Measurements from ENCODE around the gene SPTBN4.
"Not testable (repeated sequence)": the region's sequence is repeated elsewhere in the genome, so short reads cannot be mapped to it uniquely, and the experiment has no call there.

Gene SPTBN4

GRCh38 chr19:40465557-40466218, 1.1 kb upstream of the SPTBN4 start, which contains the start of gene BLVRB:
BLVRB (minus strand) TSS chr19:40465745; CDS start chr19:40465688, 57 bp downstream.
- DNase-seq: peak; percentile 93

- no peak for DNase-seq
These were observed 399 bp upstream of the SPTBN4 start for GRCh38 chr19:40466219-40466984.

GRCh38 chr19:40469011-40469410, 2.2 kb downstream of the SPTBN4 start:
- no peak for DNase-seq

GRCh38 chr19:40471111-40471510, 4.3 kb downstream of the SPTBN4 start:
- DNase-seq: no peak

- no peak for DNase-seq
These were observed 5.7 kb downstream of the SPTBN4 start for GRCh38 chr19:40472516-40472915.

- DNase-seq: no peak
These were observed 7.9 kb downstream of the SPTBN4 start for GRCh38 chr19:40474737-40475136.

GRCh38 chr19:40475878-40476644, 9.3 kb downstream of the SPTBN4 start:
- DNase-seq: not testable (repeated sequence)

GRCh38 chr19:40486017-40486416, 19.2 kb downstream of the SPTBN4 start:
- no peak for DNase-seq

GRCh38 chr19:40489882-40490230, 23.1 kb downstream of the SPTBN4 start:
- DNase-seq: no peak

GRCh38 chr19:40492274-40492673, 25.5 kb downstream of the SPTBN4 start:
- DNase-seq: no peak

GRCh38 chr19:40493778-40494177, 27.0 kb downstream of the SPTBN4 start:
- DNase-seq: no peak

GRCh38 chr19:40494191-40494838, 27.5 kb downstream of the SPTBN4 start:
- no peak for DNase-seq

- DNase-seq: no peak
These were observed 30.4 kb downstream of the SPTBN4 start for GRCh38 chr19:40497214-40497613.

GRCh38 chr19:40499320-40499719, 32.5 kb downstream of the SPTBN4 start:
- DNase-seq: no peak

- not testable (repeated sequence) for DNase-seq
These were observed 34.1 kb downstream of the SPTBN4 start for GRCh38 chr19:40500678-40501530.

- no peak for DNase-seq
These were observed 34.8 kb downstream of the SPTBN4 start for GRCh38 chr19:40501599-40501998.

- DNase-seq: no peak
These were observed 35.3 kb downstream of the SPTBN4 start for GRCh38 chr19:40502081-40502480.

GRCh38 chr19:40502647-40503319, 36.0 kb downstream of the SPTBN4 start:
- no peak for DNase-seq

GRCh38 chr19:40503320-40503695, 36.5 kb downstream of the SPTBN4 start:
- no peak for DNase-seq

GRCh38 chr19:40506099-40506498, 39.3 kb downstream of the SPTBN4 start:
- DNase-seq: no peak

GRCh38 chr19:40507892-40508291, 41.1 kb downstream of the SPTBN4 start:
- DNase-seq: no peak

Measured in NCI-H2107 (cell line).